ENCODE measurements around the gene IL24.

Gene IL24

GRCh38 chr1:206925106-206925736 lies 28.0 kb downstream of the IL24 start:
- DNase-seq (ENCODE audit: low spot score) = peak; percentile 78

- no peak for DNase-seq (ENCODE audit: low spot score)
These were observed 29.0 kb downstream of the IL24 start for GRCh38 chr1:206926286-206926685.

- DNase-seq (ENCODE audit: low spot score) = no peak
These were observed 32.3 kb downstream of the IL24 start for GRCh38 chr1:206929524-206929923.

- DNase-seq (ENCODE audit: low spot score) = peak; percentile 41
These were observed 33.1 kb downstream of the IL24 start for GRCh38 chr1:206930210-206930798.

GRCh38 chr1:206931709-206932108 lies 34.5 kb downstream of the IL24 start:
- no peak for DNase-seq (ENCODE audit: low spot score)

- DNase-seq (ENCODE audit: low spot score) = no peak
These were observed 34.9 kb downstream of the IL24 start for GRCh38 chr1:206932177-206932576.

GRCh38 chr1:206933333-206933945 lies 36.2 kb downstream of the IL24 start:
- DNase-seq (ENCODE audit: low spot score) = peak; percentile 74

GRCh38 chr1:206935491-206936067 lies 38.3 kb downstream of the IL24 start:
- no peak for DNase-seq (ENCODE audit: low spot score)

- no peak for DNase-seq (ENCODE audit: low spot score)
These were observed 40.2 kb downstream of the IL24 start for GRCh38 chr1:206937425-206937824.

- DNase-seq (ENCODE audit: low spot score) = no peak
These were observed 41.9 kb downstream of the IL24 start for GRCh38 chr1:206939131-206939530.

GRCh38 chr1:206939841-206940587 lies 42.8 kb downstream of the IL24 start:
- no peak for DNase-seq (ENCODE audit: low spot score)

DNA sequence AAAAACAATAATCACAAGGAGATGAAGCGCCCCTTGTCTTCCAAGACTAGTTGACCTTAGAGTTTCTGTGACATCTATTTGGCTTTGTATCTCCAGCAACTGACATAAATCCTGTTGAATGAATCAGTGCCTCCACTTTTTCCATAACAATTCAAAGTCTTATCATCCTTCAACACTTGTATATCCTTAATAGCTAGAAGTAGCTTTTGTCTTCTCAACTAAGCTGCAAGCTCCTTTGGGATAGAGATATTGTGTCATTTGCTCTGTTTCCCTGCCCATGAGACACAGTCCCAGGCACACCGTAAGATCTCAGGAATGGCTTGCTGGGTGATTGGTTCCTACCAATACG lies 43.3 kb downstream of the IL24 start:
- no peak for DNase-seq (ENCODE audit: low spot score)

DNA sequence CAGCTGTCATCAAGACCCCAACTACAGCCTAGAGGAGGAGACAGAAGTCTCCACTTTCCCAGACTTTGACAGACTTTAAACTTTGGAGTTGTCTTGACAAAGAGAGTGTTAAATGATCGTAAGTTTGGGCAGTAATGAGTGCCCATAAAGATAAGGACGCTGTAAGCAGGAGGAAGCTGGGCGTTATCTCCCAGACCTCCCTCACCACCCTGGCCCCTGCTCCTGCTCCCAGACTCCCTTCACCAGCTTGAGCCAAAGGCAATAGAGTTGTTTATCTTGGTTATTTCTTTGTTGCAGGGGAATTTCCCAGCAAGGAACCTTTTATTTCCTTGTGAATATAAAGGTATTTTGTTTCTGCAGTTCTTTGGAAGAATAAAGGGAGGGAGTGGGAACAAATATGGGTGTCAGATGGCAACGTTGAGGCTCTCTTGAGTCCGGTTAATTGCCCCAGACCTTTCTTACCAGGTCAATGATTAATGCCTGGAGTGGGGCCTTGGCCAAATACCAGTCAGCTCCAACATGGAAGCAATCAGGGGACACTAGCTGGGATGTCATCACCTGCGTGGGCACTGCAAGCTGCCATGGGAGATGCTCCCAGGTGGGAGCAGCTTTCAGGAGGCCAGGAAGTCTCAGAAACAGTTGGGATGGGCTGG lies 44.6 kb downstream of the IL24 start:
- DNase-seq (ENCODE audit: low spot score) = no peak

GRCh38 chr1:206944703-206945102 lies 47.5 kb downstream of the IL24 start:
- DNase-seq (ENCODE audit: low spot score) = no peak

GRCh38 chr1:206945779-206946178 lies 48.5 kb downstream of the IL24 start:
- DNase-seq (ENCODE audit: low spot score) = no peak

DNA sequence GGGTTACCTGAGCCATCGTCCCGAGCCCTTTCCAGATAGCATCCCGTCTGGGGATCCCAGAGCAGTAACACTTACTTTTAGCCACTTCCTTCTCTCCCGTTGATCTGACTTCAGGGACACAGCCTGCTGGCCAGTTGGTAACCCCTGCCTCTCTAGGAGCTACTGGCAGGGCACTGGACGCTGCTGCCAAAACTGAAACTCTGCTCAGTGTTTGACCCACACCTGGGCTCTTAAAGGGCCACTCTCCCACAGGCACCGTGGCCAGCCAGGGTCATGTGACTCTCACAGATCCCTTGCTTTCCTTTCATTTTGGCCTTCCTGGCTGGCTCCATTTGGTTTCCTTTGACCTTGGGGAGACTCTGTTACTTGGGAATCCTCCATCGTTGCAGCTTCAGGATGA lies 49.0 kb downstream of the IL24 start, which contains the start of gene PIGR:
Gene PIGR (minus strand): TSS at position 206 of the 400 bp plus-strand sequence. CDS start 5,935 bp downstream, outside the sequence.
- no peak for DNase-seq (ENCODE audit: low spot score)

DNA sequence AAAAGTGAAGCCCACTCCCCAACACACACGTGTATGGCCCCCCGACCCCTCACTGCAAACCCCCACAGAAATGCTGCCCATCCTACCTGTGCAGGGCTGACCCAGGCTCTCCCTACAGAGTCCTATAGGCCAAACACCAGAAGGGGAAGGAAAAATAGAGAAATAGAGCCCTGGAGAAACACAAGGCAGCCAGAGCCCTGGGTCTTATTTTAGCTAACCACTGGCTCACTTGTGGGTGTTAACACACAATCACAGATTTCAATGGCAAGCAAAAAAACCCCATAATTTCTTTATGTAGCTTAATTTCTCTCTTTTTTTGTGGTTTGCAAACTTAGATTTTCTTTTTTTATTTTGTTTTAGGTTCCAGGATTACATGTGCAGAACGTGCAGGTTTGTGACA lies 50.0 kb downstream of the IL24 start:
- DNase-seq (ENCODE audit: low spot score) = no peak

DNA sequence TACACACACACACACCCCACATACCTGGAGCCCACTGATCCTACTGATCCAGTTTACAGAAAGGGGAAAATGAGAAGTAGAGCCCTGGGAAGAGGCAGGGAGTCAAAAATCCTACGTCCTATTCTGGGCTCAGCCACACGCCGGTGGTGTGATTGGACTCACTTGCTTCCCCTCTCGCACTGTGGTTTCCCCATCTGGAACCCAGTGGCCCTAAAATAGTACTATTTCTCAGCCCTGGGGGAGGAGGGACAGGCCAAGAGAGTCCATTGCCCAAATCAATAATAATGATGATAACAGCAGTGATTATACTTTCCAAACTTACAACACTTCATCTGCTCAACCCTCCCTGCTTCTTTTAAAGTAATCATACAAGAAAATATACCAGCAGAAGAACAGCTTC lies 52.0 kb downstream of the IL24 start:
- no peak for DNase-seq (ENCODE audit: low spot score)

- no peak for DNase-seq (ENCODE audit: low spot score)
These were observed 52.4 kb downstream of the IL24 start for GRCh38 chr1:206949641-206950040.

GRCh38 chr1:206951318-206952100 lies 54.3 kb downstream of the IL24 start:
- no peak for DNase-seq (ENCODE audit: low spot score)

DNA sequence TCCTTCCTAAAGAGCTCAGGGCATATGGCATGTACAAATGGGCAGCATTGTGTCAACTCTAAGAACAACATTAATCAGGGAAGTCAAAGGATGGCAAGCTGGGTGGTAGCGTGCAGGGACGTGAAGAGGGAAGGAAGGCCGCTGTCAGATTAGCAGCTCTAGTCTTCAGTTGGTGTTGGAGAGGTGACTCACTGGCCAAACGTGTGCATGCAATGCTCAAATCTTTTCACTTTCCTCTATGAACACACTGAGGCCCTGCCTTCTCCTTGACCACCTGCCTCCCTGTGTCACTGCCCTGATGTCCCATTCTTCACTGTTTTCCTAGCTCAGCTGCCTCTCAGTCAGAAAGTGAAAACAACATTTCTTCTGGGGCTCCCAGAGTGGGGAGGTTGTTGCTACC lies 54.9 kb downstream of the IL24 start:
- DNase-seq (ENCODE audit: low spot score) = no peak
